Skeletal muscle tissue (tissue), 4 donors: ENCODE data around the gene GMFB. TPM values are rescaled to one million over a fixed set of nuclear protein-coding genes. Genes with fewer than 3 reads are reported as not detected.
"Not testable (repeated sequence)": the region's sequence is repeated elsewhere in the genome, so short reads cannot be mapped to it uniquely, and the experiment has no call there.

Experiments
- H3K27ac ChIP-seq: one replicate; pipeline ENCODE4 v1.7.0; 2013; ENCODE audit warnings: mild to moderate bottlenecking, low read depth, low read length, inconsistent platforms
- H3K27me3 ChIP-seq, 3 donors: one replicate each; pipeline ENCODE4 v1.7.0; 2013; ENCODE audit warnings: low read length in 3 of 3; ENCODE audit not compliant: control insufficient read depth in 3 of 3, insufficient read depth in 3 of 3
- H3K36me3 ChIP-seq, 3 donors: one replicate each; pipeline ENCODE4 v1.7.0; 2013; ENCODE audit warnings: low read length in 3 of 3; ENCODE audit not compliant: control insufficient read depth in 3 of 3, insufficient read depth in 3 of 3
- H3K4me1 ChIP-seq, 3 donors: one replicate each; pipeline ENCODE4 v1.7.0; 2013; ENCODE audit warnings: low read length in 3 of 3, mild to moderate bottlenecking in 3 of 3; ENCODE audit not compliant: control insufficient read depth in 3 of 3, insufficient read depth in 3 of 3
- H3K4me3 ChIP-seq, 3 donors: one replicate each; pipeline ENCODE4 v1.7.0; 2013; ENCODE audit warnings: low read length in 3 of 3
- H3K9ac ChIP-seq, 3 donors: one replicate each; pipeline ENCODE4 v1.7.0; 2013; ENCODE audit warnings: low read length in 3 of 3, mild to moderate bottlenecking in 3 of 3, moderate library complexity in 2 of 3, low read depth in 1 of 3
- H3K9me3 ChIP-seq, 3 donors: one replicate each; pipeline ENCODE4 v1.7.0; 2013; ENCODE audit warnings: low read length in 3 of 3; ENCODE audit not compliant: control insufficient read depth in 3 of 3
- total RNA-seq: library from RNA; depleted of rRNA; stranded (reverse); fragments of >200 nt; gene quantifications from one replicate; pipeline ENCODE4 v1.2.3, GENCODE V29; 2014
- donor health status: Osteomylitis.

The GMFB gene
- total RNA-seq, 1 donor from 2014 or later = 42.8 TPM

GRCh38 chr14:54453252-54453651 lies 35.5 kb downstream of the GMFB start:
- Histone ChIP-seq H3K9me3 (no peaks in the 10 kb centered on the region), H3K27ac (no peak overlapping the region), H3K4me3 (no peak overlapping the region), H3K36me3 (no peaks in the 10 kb centered on the region), H3K4me1 (no peaks in the 10 kb centered on the region), H3K27me3 (no peaks in the 10 kb centered on the region), H3K9ac (no peak overlapping the region)

- H3K9me3 ChIP-seq = no peaks in the 10 kb centered on the region
- H3K4me1 ChIP-seq = no peaks in the 10 kb centered on the region
- H3K27ac ChIP-seq = no peak overlapping the region
- no peak overlapping the region for H3K9ac ChIP-seq
- no peak overlapping the region for H3K4me3 ChIP-seq
- no peaks in the 10 kb centered on the region for H3K36me3 ChIP-seq
- H3K27me3 ChIP-seq = no peaks in the 10 kb centered on the region
These were observed 36.8 kb downstream of the GMFB start for GRCh38 chr14:54451961-54452360.

- no peaks in the 10 kb centered on the region for H3K27me3 ChIP-seq
- no peaks in the 10 kb centered on the region for H3K9me3 ChIP-seq
- no peaks in the 10 kb centered on the region for H3K36me3 ChIP-seq
- no peak overlapping the region for H3K9ac ChIP-seq
- peaks cover 0 to 3% (median 0%) of the 10 kb centered on the region in 3 donors for H3K4me1 ChIP-seq
- no peak overlapping the region for H3K27ac ChIP-seq
- H3K4me3 ChIP-seq = no peak overlapping the region
These were observed 37.6 kb downstream of the GMFB start for GRCh38 chr14:54451121-54451601.

- Histone ChIP-seq H3K9ac (no peak overlapping the region), H3K27me3 (no peaks in the 10 kb centered on the region), H3K4me3 (no peak overlapping the region), H3K36me3 (no peaks in the 10 kb centered on the region), H3K4me1 (peaks cover 0 to 3% (median 0%) of the 10 kb centered on the region in 3 donors), H3K27ac (no peak overlapping the region), H3K9me3 (no peaks in the 10 kb centered on the region)
These were observed 38.2 kb downstream of the GMFB start for GRCh38 chr14:54450535-54450934.

- H3K27ac ChIP-seq = no peak overlapping the region
These were observed 41.5 kb downstream of the GMFB start for GRCh38 chr14:54447231-54447692.

GRCh38 chr14:54446161-54446693 lies 42.6 kb downstream of the GMFB start:
- no peaks in the 10 kb centered on the region for H3K9me3 ChIP-seq
- H3K27ac ChIP-seq = no peak overlapping the region
- H3K36me3 ChIP-seq = peaks cover 0 to 3% (median 0%) of the 10 kb centered on the region in 3 donors
- H3K9ac ChIP-seq = no peak overlapping the region
- peaks cover 0 to 8% (median 6%) of the 10 kb centered on the region in 3 donors for H3K4me1 ChIP-seq
- H3K27me3 ChIP-seq = no peaks in the 10 kb centered on the region
- no peak overlapping the region for H3K4me3 ChIP-seq

More at GRCh38 chr14:54447231-54447692, 41.5 kb downstream of the GMFB start:
- H3K4me3 ChIP-seq = no peak overlapping the region
- H3K36me3 ChIP-seq = peaks cover 0 to 3% (median 0%) of the 10 kb centered on the region in 3 donors
- H3K27me3 ChIP-seq = no peaks in the 10 kb centered on the region
- H3K9ac ChIP-seq = no peak overlapping the region
- no peaks in the 10 kb centered on the region for H3K9me3 ChIP-seq
- H3K4me1 ChIP-seq = peaks cover 0 to 3% (median 0%) of the 10 kb centered on the region in 3 donors

- Histone ChIP-seq H3K9me3 (no peaks in the 10 kb centered on the region), H3K4me3 (no peak overlapping the region), H3K27me3 (no peaks in the 10 kb centered on the region), H3K9ac (no peak overlapping the region), H3K4me1 (peaks cover 9 to 16% (median 15%) of the 10 kb centered on the region in 3 donors), H3K36me3 (peaks cover 0 to 3% (median 0%) of the 10 kb centered on the region in 3 donors), H3K27ac (no peak overlapping the region)
These were observed 44.1 kb downstream of the GMFB start for GRCh38 chr14:54444681-54445080.

GRCh38 chr14:54443981-54444380 lies 44.8 kb downstream of the GMFB start:
- no peak overlapping the region for H3K27ac ChIP-seq
- no peak overlapping the region for H3K9ac ChIP-seq
- peaks cover 9 to 17% (median 16%) of the 10 kb centered on the region in 3 donors for H3K4me1 ChIP-seq
- H3K27me3 ChIP-seq = no peaks in the 10 kb centered on the region
- H3K36me3 ChIP-seq = peaks cover 0 to 3% (median 0%) of the 10 kb centered on the region in 3 donors
- no peak overlapping the region for H3K4me3 ChIP-seq
- no peaks in the 10 kb centered on the region for H3K9me3 ChIP-seq

GRCh38 chr14:54442961-54443360 lies 45.8 kb downstream of the GMFB start:
- not testable (repeated sequence) for H3K27me3 ChIP-seq, H3K27ac ChIP-seq, H3K4me3 ChIP-seq, H3K9me3 ChIP-seq, H3K36me3 ChIP-seq, H3K9ac ChIP-seq
- H3K4me1 ChIP-seq = peaks cover 9 to 20% (median 16%) of the 10 kb centered on the region in 3 donors
